VCaP (cell line): ENCODE results near the gene TLE2.
"Not testable (repeated sequence)": the region's sequence is repeated elsewhere in the genome, so short reads cannot be mapped to it uniquely, and the experiment has no call there.

Experiments
- H3K27ac ChIP-seq: fragments of 450-650 bp; 2 replicates; pipeline ENCODE4 v1.5.1; 2017
- TF ChIP-seq, protein P1 (sequence below): fragments of 450-650 bp; conservative IDR thresholded peaks from 2 replicates; pipeline ENCODE4 v1.5.1; 2017; ENCODE audit warnings: mild to moderate bottlenecking, moderate library complexity

The TLE2 gene

DNA sequence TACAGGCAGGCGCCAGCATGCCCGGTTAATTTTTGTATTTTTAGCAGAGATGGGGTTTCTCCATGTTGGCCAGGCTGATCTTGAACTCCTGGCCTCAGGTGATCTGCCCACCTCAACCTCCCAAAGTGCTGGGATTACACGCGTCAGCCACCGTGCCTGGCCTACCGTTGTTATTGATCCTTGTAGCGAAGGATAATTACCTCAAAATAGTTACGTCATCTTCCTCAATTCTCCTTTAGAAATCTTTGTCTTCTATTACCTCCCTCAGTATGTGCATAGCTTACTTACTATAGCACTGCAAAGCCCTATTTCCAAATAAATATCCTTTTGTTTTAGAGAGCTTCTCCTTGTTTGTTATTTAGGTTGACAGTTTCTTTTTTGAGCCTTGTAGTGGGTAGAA is 61.1 kb downstream of the TLE2 start:
- peak overlapping the region; percentile 67 for H3K27ac ChIP-seq
- TF ChIP-seq, protein P1, sequence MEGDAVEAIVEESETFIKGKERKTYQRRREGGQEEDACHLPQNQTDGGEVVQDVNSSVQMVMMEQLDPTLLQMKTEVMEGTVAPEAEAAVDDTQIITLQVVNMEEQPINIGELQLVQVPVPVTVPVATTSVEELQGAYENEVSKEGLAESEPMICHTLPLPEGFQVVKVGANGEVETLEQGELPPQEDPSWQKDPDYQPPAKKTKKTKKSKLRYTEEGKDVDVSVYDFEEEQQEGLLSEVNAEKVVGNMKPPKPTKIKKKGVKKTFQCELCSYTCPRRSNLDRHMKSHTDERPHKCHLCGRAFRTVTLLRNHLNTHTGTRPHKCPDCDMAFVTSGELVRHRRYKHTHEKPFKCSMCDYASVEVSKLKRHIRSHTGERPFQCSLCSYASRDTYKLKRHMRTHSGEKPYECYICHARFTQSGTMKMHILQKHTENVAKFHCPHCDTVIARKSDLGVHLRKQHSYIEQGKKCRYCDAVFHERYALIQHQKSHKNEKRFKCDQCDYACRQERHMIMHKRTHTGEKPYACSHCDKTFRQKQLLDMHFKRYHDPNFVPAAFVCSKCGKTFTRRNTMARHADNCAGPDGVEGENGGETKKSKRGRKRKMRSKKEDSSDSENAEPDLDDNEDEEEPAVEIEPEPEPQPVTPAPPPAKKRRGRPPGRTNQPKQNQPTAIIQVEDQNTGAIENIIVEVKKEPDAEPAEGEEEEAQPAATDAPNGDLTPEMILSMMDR = no peak

DNA sequence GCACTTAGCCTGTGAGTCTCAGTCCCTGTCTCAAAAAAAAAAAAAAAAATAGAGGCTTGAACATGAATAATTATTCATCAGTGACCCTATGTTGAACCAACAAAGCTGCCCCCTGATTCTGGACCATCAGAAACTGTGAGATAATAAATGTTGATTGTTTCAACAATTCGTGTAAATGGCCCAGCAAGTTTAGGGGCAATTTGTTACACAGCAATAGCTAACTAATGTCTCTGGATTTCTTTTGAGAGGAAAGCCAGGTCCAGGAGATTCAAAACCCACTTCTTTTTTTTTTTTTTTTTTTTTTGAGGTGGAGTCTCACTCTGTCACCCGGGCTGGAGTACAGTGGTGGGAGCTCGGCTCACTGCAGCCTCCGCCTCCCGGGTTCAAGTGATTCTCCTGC is 64.2 kb downstream of the TLE2 start:
- TF ChIP-seq, protein P1 = no peak
- H3K27ac ChIP-seq = no peak overlapping the region

DNA sequence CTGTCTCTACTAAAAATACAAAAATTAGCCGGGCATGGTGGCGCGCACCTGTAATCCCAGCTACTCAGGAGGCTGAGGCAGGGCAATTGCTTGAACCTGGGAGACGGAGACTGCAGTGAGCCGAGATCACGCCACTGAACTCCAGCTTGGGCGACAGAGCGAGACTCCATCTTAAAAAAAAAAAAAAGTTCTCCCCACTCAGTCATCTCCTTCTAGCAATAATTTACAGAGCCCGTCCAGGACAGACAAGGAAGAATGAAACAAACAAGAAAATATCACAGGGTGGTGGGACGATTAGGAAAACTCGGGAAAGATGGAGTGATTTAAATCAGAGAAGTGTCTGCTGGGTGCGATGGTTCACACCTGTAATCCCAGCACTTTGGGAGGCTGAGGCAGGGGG is 65.4 kb downstream of the TLE2 start:
- H3K27ac ChIP-seq = not testable (repeated sequence)

DNA sequence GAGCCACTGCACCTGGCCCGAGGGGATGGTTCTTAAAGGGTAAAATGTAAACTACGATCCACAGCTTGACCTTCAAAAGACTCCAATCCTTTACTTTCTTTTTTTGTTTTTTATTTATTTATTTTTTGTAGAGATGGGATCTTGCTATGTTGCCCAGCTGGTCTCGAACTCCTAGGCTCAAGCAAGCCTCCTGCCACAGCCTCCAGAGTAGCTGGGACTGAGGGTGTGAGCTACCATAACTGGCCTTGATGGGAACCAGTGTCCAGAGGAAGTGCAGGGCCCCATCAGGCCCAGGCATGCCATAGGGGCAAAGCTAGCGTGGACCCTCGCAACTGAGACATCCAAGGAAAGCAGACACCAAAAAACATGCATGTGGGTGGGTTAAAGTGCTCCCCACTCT is 66.0 kb downstream of the TLE2 start:
- TF ChIP-seq, protein P1 = no peak
- H3K27ac ChIP-seq = no peak overlapping the region

DNA sequence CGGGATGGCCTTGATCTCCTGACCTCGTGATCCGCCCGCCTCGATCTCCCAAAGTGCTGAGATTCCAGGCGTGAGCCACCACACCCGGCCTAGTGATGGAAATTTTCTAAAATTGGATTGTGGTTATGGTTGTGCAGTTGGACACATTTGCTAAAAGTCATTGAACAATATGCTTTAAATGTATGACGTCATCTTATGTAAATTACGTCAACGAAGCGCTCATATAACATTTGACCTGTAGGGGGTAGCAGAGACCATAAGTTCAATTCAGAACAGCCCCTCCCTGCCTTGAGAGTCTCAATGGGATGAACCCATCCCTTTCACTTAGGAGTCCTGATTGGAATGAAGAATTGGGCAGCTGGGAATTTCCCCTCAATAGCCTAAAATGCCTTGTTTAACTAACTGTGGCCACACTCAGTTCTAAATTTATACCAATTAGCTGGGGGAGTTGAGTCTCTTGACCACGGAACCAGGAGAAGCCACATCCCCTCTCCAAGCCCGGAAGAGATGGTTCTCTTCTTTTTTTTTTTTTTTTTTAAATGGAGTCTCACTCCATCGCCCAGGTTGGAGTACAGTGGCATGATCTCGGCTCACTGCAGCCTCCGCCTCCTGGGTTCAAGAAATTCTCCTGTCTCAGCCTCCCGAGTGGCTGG is 66.9 kb downstream of the TLE2 start:
- no peak overlapping the region for H3K27ac ChIP-seq
- TF ChIP-seq, protein P1 = peak; percentile 62

DNA sequence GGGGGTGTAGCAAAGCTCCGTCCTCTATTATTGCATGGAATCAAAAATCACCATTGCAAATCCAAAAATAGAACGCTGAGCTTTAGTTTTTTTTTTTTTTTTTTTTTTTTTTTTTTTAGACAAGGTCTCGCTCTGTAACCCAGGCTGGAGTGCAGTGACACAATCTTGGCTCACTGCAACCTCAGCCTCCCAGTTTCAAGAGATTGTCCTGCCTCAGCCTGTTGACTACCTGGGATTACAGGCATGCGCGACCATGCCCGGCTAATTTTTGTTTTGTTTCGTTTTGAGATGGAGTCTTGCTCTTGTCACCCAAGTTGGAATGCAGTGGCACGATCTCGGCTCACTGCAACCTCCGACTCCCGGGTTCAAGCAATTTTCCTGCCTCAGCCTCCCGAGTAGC is 69.0 kb downstream of the TLE2 start:
- no peak overlapping the region for H3K27ac ChIP-seq
- TF ChIP-seq, protein P1 = no peak

DNA sequence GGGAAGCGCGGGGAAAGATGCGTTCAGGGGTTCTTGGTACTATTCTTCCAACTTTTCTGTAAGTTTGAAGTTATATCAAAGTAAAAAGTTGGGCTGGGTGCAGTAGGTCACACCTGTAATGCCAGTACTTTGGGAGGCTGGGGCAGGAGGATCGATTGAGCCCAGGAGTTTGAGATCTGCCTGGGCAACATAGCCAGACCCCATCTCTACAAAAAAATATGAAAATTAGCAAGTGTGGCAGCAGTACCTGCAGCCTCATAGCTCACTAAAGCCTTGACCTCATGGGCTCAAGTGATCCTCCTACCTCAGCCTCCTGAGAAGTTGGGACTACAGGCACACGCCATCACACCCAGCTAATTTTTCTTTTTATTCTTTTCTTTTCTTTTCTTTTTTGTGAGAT is 71.9 kb downstream of the TLE2 start:
- TF ChIP-seq, protein P1 = no peak
- no peak overlapping the region for H3K27ac ChIP-seq

DNA sequence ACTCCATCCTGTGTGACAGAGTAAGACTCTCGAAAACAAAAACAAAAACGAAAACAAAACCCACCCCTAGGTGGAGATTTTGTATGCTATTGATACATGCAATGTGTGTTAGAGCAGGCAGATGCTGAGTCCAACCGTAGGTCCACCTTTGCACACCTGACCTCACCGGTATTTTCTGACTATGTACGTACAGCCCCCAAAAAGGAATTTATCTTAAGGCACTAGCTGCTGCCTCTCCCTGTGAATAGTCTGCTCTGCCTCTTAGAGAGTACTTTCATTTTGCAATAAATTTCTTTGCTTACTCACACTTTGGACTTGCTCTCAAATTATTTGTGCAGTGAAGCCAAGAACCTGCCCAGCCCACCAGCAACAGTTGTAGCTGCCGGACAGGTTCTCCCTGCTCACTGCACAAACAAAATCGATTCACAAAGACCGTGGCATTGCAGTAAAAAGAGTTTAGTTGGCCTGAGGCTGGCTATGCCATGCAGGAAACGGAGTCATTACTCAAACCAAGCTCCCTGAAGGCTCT is 76.1 kb downstream of the TLE2 start:
- H3K27ac ChIP-seq = peak overlapping the region; percentile 98

More for the DNA sequence above, 76.1 kb downstream of the TLE2 start:
- TF ChIP-seq, protein P1 = no peak
